ENCODE measurements around the gene BCAS1.

The BCAS1 gene

DNA sequence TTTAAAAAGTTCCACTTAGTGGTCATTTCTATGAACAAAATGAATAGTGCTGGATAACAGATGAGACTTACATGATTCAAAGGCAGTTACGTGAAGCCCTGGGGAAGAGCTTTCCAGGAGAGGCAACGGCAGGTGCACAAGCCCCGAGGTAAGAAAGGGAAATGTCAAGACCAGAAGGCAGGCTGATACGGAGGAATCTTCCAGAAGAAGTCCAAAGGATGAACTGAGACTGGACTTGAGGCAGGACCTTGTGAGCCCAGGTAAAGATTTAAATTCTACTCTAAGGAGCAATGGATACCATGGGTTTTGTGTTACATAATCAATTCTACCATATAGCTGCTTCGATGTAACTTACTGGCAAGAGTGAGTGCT lies 164.6 kb downstream of the BCAS1 start:
- POLR2A ChIA-PET: no interaction called here
- Histone ChIP-seq H3K4me3 (ENCODE audit: low read depth, low read length) (no peak overlapping the region), H3K9me3 (ENCODE audit: control insufficient read depth, insufficient read depth, low read depth, low read length) (no peaks in the 10 kb centered on the region), H3K4me1 (ENCODE audit: control insufficient read depth, insufficient read depth, low read length) (peaks cover 7% of the 10 kb centered on the region; the same call in 1 of the 2 replicates), H3K27ac (ENCODE audit: extremely low read depth, low read depth, low read length) (no peak overlapping the region), H3K36me3 (ENCODE audit: control insufficient read depth in 2 of 2, insufficient read depth in 1 of 2, low read length in 2 of 2) (no peaks in the 10 kb centered on the region)
- CTCF ChIA-PET: interaction anchor here (0.6 to 2.9 kb wide), 4 partner anchors 10 to 224 kb away, joined by 4 to 11 read pairs (median 5); no protein-coding TSS in a partner anchor
- TF ChIP-seq, protein P1, sequence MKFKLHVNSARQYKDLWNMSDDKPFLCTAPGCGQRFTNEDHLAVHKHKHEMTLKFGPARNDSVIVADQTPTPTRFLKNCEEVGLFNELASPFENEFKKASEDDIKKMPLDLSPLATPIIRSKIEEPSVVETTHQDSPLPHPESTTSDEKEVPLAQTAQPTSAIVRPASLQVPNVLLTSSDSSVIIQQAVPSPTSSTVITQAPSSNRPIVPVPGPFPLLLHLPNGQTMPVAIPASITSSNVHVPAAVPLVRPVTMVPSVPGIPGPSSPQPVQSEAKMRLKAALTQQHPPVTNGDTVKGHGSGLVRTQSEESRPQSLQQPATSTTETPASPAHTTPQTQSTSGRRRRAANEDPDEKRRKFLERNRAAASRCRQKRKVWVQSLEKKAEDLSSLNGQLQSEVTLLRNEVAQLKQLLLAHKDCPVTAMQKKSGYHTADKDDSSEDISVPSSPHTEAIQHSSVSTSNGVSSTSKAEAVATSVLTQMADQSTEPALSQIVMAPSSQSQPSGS (tag by site-specific recombination; IDR thresholded peaks at IDR 0.05; ENCODE audit: low read depth): no peak
- TF ChIP-seq ZNF596 (tag by site-specific recombination; IDR thresholded peaks at IDR 0.05) (no peak), ZBTB8A (tag by site-specific recombination; IDR thresholded peaks at IDR 0.05) (no peak), ZNF157 (tag by site-specific recombination; IDR thresholded peaks at IDR 0.05) (no peak), ZNF621 (tag by site-specific recombination; IDR thresholded peaks at IDR 0.05) (no peak), ZNF544 (tag by site-specific recombination; IDR thresholded peaks at IDR 0.05) (no peak), ZNF677 (tag by site-specific recombination; IDR thresholded peaks at IDR 0.05) (no peak), ZNF133 (tag by site-specific recombination; IDR thresholded peaks at IDR 0.05) (no peak), ZBTB48 (tag by site-specific recombination; IDR thresholded peaks at IDR 0.05) (no peak), ZNF341 (tag by site-specific recombination; IDR thresholded peaks at IDR 0.05; ENCODE audit: low read depth) (no peak), ZNF555 (tag by site-specific recombination; conservative IDR thresholded peaks at IDR 0.05) (no peak), TCF7L2 (IDR thresholded peaks at IDR 0.05; ENCODE audit: borderline replicate concordance, low read depth, low read length) (no peak), ZNF302 (tag by site-specific recombination; IDR thresholded peaks at IDR 0.05; ENCODE audit: low read depth) (no peak), BCL11B (tag by site-specific recombination; IDR thresholded peaks at IDR 0.05; ENCODE audit: low read depth) (no peak), ZNF501 (tag by site-specific recombination; IDR thresholded peaks at IDR 0.05) (no peak), ZNF521 (tag by site-specific recombination; IDR thresholded peaks at IDR 0.05) (no peak)
- TF ChIP-seq, protein P2, sequence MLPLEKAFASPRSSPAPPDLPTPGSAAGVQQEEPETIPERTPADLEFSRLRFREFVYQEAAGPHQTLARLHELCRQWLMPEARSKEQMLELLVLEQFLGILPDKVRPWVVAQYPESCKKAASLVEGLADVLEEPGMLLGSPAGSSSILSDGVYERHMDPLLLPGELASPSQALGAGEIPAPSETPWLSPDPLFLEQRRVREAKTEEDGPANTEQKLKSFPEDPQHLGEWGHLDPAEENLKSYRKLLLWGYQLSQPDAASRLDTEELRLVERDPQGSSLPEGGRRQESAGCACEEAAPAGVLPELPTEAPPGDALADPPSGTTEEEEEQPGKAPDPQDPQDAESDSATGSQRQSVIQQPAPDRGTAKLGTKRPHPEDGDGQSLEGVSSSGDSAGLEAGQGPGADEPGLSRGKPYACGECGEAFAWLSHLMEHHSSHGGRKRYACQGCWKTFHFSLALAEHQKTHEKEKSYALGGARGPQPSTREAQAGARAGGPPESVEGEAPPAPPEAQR (tag by site-specific recombination; IDR thresholded peaks at IDR 0.05): no peak
- TF ChIP-seq, protein P3, sequence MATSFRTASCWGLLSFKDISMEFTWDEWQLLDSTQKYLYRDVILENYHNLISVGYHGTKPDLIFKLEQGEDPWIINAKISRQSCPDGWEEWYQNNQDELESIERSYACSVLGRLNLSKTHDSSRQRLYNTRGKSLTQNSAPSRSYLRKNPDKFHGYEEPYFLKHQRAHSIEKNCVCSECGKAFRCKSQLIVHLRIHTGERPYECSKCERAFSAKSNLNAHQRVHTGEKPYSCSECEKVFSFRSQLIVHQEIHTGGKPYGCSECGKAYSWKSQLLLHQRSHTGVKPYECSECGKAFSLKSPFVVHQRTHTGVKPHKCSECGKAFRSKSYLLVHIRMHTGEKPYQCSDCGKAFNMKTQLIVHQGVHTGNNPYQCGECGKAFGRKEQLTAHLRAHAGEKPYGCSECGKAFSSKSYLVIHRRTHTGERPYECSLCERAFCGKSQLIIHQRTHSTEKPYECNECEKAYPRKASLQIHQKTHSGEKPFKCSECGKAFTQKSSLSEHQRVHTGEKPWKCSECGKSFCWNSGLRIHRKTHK (tag by site-specific recombination; IDR thresholded peaks at IDR 0.05): no peak

DNA sequence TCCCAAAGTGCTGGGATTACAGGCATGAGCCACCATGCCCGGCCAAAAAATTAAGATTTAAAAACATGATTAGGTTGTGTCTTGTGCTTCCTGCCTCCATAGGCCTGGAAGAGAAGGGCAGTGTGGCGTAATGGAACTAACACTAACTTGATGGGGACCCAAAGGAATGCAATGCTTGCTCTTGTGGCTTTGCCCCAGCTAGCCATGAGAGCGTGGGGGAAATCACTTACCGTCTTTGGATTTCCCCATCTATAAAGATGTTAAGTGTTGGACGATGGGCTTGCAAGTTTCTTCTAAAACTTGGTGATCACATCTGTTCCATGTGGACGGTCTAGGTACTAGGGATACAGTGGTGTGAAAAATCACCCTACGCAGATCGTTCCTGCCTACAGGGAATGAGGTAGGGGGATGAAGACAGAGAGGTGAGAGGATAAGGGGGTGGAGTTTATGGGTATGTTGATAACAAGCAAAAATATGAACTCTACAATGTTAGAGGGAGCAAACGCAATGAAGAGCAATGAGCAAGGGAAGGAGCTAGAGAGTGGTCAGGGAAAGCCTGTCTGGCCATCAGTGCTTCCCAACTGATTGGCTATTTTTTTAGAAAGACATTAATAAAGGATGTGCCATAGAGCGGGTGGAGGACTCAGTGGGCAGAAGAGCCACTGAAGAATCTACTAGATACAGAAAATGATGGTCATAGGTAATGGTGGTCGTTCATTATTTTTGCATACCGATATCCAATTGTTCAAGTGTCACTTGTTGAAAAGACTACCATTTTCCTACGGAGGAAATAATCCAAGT lies 165.2 kb downstream of the BCAS1 start:
- Histone ChIP-seq H3K27ac (ENCODE audit: extremely low read depth, low read depth, low read length) (no peak overlapping the region), H3K36me3 (ENCODE audit: control insufficient read depth in 2 of 2, insufficient read depth in 1 of 2, low read length in 2 of 2) (no peaks in the 10 kb centered on the region), H3K9me3 (ENCODE audit: control insufficient read depth, insufficient read depth, low read depth, low read length) (no peaks in the 10 kb centered on the region), H3K4me1 (ENCODE audit: control insufficient read depth, insufficient read depth, low read length) (peaks cover 8% of the 10 kb centered on the region; the same call in 1 of the 2 replicates), H3K4me3 (ENCODE audit: low read depth, low read length) (no peak overlapping the region)
- POLR2A ChIA-PET: no interaction called here
- TF ChIP-seq ZNF341 (tag by site-specific recombination; IDR thresholded peaks at IDR 0.05; ENCODE audit: low read depth): peak; percentile 58; the same call in 1 of the 2 replicates
- TF ChIP-seq, protein P4, sequence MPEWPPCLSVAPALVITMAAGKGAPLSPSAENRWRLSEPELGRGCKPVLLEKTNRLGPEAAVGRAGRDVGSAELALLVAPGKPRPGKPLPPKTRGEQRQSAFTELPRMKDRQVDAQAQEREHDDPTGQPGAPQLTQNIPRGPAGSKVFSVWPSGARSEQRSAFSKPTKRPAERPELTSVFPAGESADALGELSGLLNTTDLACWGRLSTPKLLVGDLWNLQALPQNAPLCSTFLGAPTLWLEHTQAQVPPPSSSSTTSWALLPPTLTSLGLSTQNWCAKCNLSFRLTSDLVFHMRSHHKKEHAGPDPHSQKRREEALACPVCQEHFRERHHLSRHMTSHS (tag by site-specific recombination; IDR thresholded peaks at IDR 0.05): no peak
- 0 out of 2 replicates have a peak, but pooled peaks have one; percentile 12 for TF ChIP-seq SCRT2 (tag by site-specific recombination; IDR thresholded peaks at IDR 0.05)
- no peak for TF ChIP-seq ZNF184 (tag by site-specific recombination; IDR thresholded peaks at IDR 0.05)
- CTCF ChIA-PET: interaction anchor here (0.7 to 0.9 kb wide), 2 partner anchors 10 to 33 kb away, joined by 4 to 6 read pairs; no protein-coding TSS in a partner anchor

Data from HEK293 (cell line).